Body of pancreas (tissue), 4 donors: ENCODE measurements around the gene DEDD2. TPM values are rescaled to one million over a fixed set of nuclear protein-coding genes. Genes with fewer than 3 reads are reported as not detected.

Experiments
- ATAC-seq: fragments of 150-250 bp; one replicate; pipeline ENCODE4 v1.9.1; 2016
- DNase-seq, 4 donors: peaks; one replicate each; pipeline ENCODE4 v3.0.0-alpha.2; 2019
- H3K27ac ChIP-seq, 4 donors: fragments of 200-600 bp; sonication (generic); 1 replicate in 3 of 4; 2 replicates in 1 of 4; pipeline versions ENCODE4 v1.5.1 to v1.6.1; 2016 to 2019; ENCODE audit warnings: mild to moderate bottlenecking in 1 of 4, mixed read lengths in 1 of 4, moderate library complexity in 1 of 4
- H3K27me3 ChIP-seq, 2 donors: fragments of 200-600 bp; sonication (generic); one replicate each; pipeline ENCODE4 v1.6.0; 2016; ENCODE audit warnings: mild to moderate bottlenecking in 1 of 2
- H3K36me3 ChIP-seq, 2 donors: fragments of 200-600 bp; sonication (generic); replicated peaks in 1 of 2; 2 replicates each; pipeline ENCODE4 v1.5.1; 2016; ENCODE audit warnings: low read depth in 2 of 2; ENCODE audit not compliant: insufficient read depth in 1 of 2
- H3K4me1 ChIP-seq: fragments of 200-600 bp; sonication (generic); one replicate; pipeline ENCODE4 v1.6.0; 2016
- H3K4me3 ChIP-seq, 2 donors: fragments of 200-600 bp; sonication (generic); 1 replicate in 1 of 2; 2 replicates in 1 of 2; pipeline ENCODE4 v1.5.1; 2016 to 2019
- H3K9me3 ChIP-seq, 3 donors: fragments of 200-600 bp; sonication (generic); 1 replicate in 2 of 3; 2 replicates in 1 of 3; pipeline ENCODE4 v1.5.1; 2016
- CTCF ChIP-seq, 7 experiments: fragments of 450-650 bp in 4 of 7; fragments of 200-600 bp in 3 of 7; sonication (generic) in 3 of 7; IDR thresholded peaks; one replicate each; pipeline ENCODE4 v1.5.1; 2016 to 2019; ENCODE audit warnings: antibody characterized with exemption in 7 of 7
- POLR2A ChIP-seq, 3 donors: fragments of 450-650 bp; IDR thresholded peaks; one replicate each; pipeline ENCODE4 v1.6.1; 2016; ENCODE audit warnings: antibody characterized with exemption in 3 of 3, mild to moderate bottlenecking in 2 of 3
- WGBS, 2 donors: methylation state at CpG; one replicate each; pipeline ENCODE4 v1.1.5; 2017; 5-methylcytosine and 5-hydroxymethylcytosine counted together
- intact Hi-C: fragments of 100-400 bp; cut with DNase I; formaldehyde crosslinking; loops from one replicate; pipeline ENCODE4 v1.15.1; 2023
- total RNA-seq, 2 donors: library from RNA; depleted of rRNA; stranded (reverse); fragments of >200 nt; gene quantifications; one replicate each; pipeline ENCODE4 v1.1.0, GENCODE V29; 2016

Gene DEDD2
- total RNA-seq, 2 donors from 2014 or later = 34.8 to 44.2 TPM

- TF ChIP-seq CTCF (IDR thresholded peaks at IDR 0.05) = no peak
- no peak for TF ChIP-seq POLR2A (IDR thresholded peaks at IDR 0.05)
- Histone ChIP-seq H3K4me3 (peak overlapping the region; percentile 61 to 89), H3K36me3 (peaks cover 0 to 16% of the 10 kb centered on the region in 2 donors), H3K9me3 (no peaks in the 10 kb centered on the region), H3K4me1 (peaks cover 42% of the 10 kb centered on the region), H3K27me3 (no peaks in the 10 kb centered on the region), H3K27ac (peak overlapping the region in 3 of 4 donors; percentile 65 to 92 (median 86))
- ATAC-seq (no peak), DNase-seq (no peak)
- WGBS, 2 donors = 0 to 1% methylated on average over 6 of the region's 6 CpGs
- intact Hi-C loops = no loop called here
Measured at GRCh38 chr19:42220751-42221097, 3.2 kb upstream of the DEDD2 start.

GRCh38 chr19:42219812-42220750 lies 2.6 kb upstream of the DEDD2 start, which contains the start of gene ZNF526:
ZNF526 (plus strand) TSS chr19:42220312; CDS start chr19:42224404, 4,092 bp downstream.
- whole genome bisulfite sequencing, 2 donors = 1 to 2% methylated on average over 32 to 53 of the region's 53 CpGs
- Histone ChIP-seq H3K4me3 (peak within 1 kb of the TSS; percentile 61 to 89), H3K27me3 (no peaks in the 10 kb centered on the region), H3K4me1 (peaks cover 48% of the 10 kb centered on the region), H3K36me3 (peaks cover 0 to 10% of the 10 kb centered on the region in 2 donors), H3K9me3 (no peaks in the 10 kb centered on the region), H3K27ac (peak within 1 kb of the TSS; percentile 65 to 92 (median 88))
- peak; percentile 97 to 98 (median 98) for DNase-seq
- peak; percentile 86 for ATAC-seq
- intact Hi-C loops = no loop called here
- TF ChIP-seq CTCF (IDR thresholded peaks at IDR 0.05) (no peak), POLR2A (IDR thresholded peaks at IDR 0.05) (peak in 2 of 3 donors; percentile 50 to 81)

DNA sequence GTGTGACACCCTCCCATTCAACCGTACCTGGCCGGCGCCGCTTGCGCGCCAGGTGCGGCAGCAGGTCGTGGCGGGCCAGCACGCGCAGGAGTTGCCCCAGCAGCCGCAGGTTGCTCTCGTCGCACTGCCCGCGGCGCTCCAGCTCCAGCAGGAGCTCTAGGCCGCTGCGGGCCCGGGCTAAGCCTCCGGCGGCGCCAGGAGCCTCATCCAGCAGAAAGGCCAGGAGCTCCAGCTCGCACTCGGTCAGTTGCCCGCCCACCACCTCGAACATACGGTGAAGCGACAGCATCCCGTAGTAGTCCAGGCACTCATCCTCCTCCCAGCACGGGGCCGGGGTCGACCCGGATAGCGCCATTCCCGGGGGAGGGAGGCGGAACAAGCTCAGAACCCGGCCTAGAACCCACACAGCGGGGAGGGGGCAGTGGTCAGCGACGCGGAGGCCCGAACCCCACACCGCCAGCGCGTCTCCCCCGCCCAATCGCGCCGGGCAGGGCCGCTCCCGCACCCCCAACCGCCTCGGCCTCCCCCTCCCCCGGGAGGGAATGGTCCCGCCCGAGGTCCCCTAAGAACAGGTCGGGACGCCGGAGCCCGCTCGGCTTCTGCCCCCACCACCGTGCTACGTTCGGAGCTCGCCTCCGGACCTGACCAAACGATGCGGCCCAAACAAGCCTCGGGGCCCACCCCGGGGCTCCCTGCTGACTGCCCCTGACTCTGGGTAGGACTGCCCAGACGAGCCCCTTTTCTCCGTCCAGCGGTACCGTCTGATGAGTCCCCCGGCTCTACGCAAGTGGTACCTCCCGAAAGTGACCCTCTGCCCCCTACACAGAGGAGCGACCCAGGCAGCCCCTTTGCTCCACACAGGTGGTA lies 591 bp downstream of the DEDD2 start:
- H3K9me3 ChIP-seq = no peaks in the 10 kb centered on the region
- H3K4me3 ChIP-seq = peak overlapping the region; percentile 61 to 81
- ATAC-seq (peak; percentile 7), DNase-seq (peak; percentile 45 to 59 (median 52))
- no peaks in the 10 kb centered on the region for H3K27me3 ChIP-seq
- peaks cover 70% of the 10 kb centered on the region for H3K4me1 ChIP-seq
- intact Hi-C loops = no loop called here
- peak overlapping the region; percentile 91 to 97 (median 94) for H3K27ac ChIP-seq
- H3K36me3 ChIP-seq = peaks cover 0 to 2% of the 10 kb centered on the region in 2 donors
- TF ChIP-seq CTCF (IDR thresholded peaks at IDR 0.05) (no peak), POLR2A (IDR thresholded peaks at IDR 0.05) (peak; percentile 25 to 39 (median 33))
- WGBS, 2 donors = 0% methylated on average over 19 to 70 of the region's 79 CpGs

DNA sequence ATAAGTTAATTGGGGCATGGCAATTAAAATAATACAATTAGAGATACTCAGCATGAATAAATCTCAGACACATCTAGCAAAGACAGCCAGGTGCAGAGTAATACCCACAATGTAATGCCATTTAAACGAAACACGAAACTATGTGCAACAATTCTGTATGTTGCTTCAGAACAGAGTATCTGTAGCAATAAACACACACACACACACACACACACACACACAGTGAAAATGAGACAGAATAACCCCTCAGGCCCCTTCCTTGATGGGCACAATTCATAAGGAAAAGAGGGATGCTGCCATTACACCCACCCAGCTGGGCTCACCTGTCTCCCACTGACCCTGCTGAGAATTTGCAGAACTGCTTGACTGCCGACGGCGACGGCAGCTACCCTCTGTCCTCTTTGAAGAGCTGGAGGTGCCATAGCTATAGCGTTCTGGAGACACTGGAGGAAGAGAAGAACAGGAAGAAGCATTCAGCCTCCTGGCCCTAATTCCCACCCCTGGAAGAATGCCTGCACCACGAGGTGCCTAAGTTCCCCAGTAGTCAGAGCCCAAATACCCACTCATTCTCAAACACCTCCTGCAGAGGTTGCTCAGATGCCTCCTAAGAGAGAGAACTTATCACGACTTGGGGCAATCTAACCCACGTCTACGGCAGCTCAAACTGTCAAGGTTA lies 2.5 kb downstream of the DEDD2 start:
- peaks cover 59% of the 10 kb centered on the region for H3K4me1 ChIP-seq
- ATAC-seq (no peak), DNase-seq (no peak)
- no peak overlapping the region for H3K4me3 ChIP-seq
- H3K9me3 ChIP-seq = no peaks in the 10 kb centered on the region
- no peak for TF ChIP-seq CTCF (IDR thresholded peaks at IDR 0.05)
- no peak for TF ChIP-seq POLR2A (IDR thresholded peaks at IDR 0.05)
- H3K27ac ChIP-seq = no peak overlapping the region
- whole genome bisulfite sequencing, 2 donors = 64 to 65% methylated on average over 5 to 11 of the region's 11 CpGs
- intact Hi-C loops = no loop called here
- H3K27me3 ChIP-seq = no peaks in the 10 kb centered on the region
- H3K36me3 ChIP-seq = peaks cover 0 to 3% of the 10 kb centered on the region in 2 donors
